Esophagus squamous epithelium (tissue), 5 donors: ENCODE results near the gene NCF1. TPM values are rescaled to one million over a fixed set of nuclear protein-coding genes. Genes with fewer than 3 reads are reported as not detected.
"Not testable (repeated sequence)": the region's sequence is repeated elsewhere in the genome, so short reads cannot be mapped to it uniquely, and the experiment has no call there.

Source experiments
- DNase-seq: peaks from one replicate; lab custom pipeline; 2025; lab: John Stamatoyannopoulos, UW
- H3K27ac ChIP-seq, 4 donors: fragments of 200-600 bp; sonication (generic); one replicate each; pipeline ENCODE4 v1.5.1; 2016 to 2019; ENCODE audit warnings: mild to moderate bottlenecking in 1 of 4
- H3K27me3 ChIP-seq, 4 donors: fragments of 200-600 bp; sonication (generic); 1 replicate in 3 of 4; 2 replicates in 1 of 4; pipeline versions ENCODE4 v1.5.1 to v1.6.0; 2017 to 2021; ENCODE audit warnings: antibody characterized with exemption in 1 of 4
- H3K36me3 ChIP-seq, 3 donors: fragments of 200-600 bp; sonication (generic); one replicate each; pipeline ENCODE4 v1.5.1; 2016 to 2019
- H3K4me1 ChIP-seq, 3 donors: fragments of 200-600 bp; sonication (generic); one replicate each; pipeline ENCODE4 v1.5.1; 2017 to 2019
- H3K4me3 ChIP-seq, 4 donors: fragments of 200-600 bp; sonication (generic); 1 replicate in 3 of 4; 2 replicates in 1 of 4; pipeline ENCODE4 v1.5.1; 2016 to 2019; ENCODE audit warnings: mild to moderate bottlenecking in 2 of 4, moderate library complexity in 1 of 4
- H3K9me3 ChIP-seq, 3 donors: fragments of 200-600 bp; sonication (generic); one replicate each; pipeline ENCODE4 v1.5.1; 2016 to 2019
- CTCF ChIP-seq, 6 experiments: fragments of 450-650 bp in 4 of 6; fragments of 200-600 bp in 2 of 6; sonication (generic) in 2 of 6; IDR thresholded peaks; one replicate each; pipeline ENCODE4 v1.5.1; 2016 to 2019; ENCODE audit warnings: antibody characterized with exemption in 6 of 6, mild to moderate bottlenecking in 4 of 6, moderate library complexity in 4 of 6
- POLR2A ChIP-seq, 4 donors: fragments of 450-650 bp; IDR thresholded peaks; one replicate each; pipeline ENCODE4 v1.6.1; 2017; ENCODE audit warnings: antibody characterized with exemption in 4 of 4, mild to moderate bottlenecking in 4 of 4, moderate library complexity in 3 of 4
- WGBS, 2 donors: methylation state at CpG; one replicate each; pipeline ENCODE4 v1.1.5; 2018; 5-methylcytosine and 5-hydroxymethylcytosine counted together
- intact Hi-C: fragments of 100-400 bp; cut with DNase I; formaldehyde crosslinking; loops from one replicate; pipeline ENCODE4 v1.15.0; 2022
- total RNA-seq, 4 donors: library from RNA; depleted of rRNA; stranded (reverse); fragments of >200 nt; gene quantifications; one replicate each; pipeline ENCODE4 v1.1.0, GENCODE V29; 2016
- donor health status: DM: yes; HTN: yes; CAD: no.

Gene NCF1
- total RNA-seq: 1 to 10 TPM in 3 of 4 donors, under 1 TPM in 1; 0.80 to 5.4 (median 2.1) TPM

GRCh38 chr7:74773760-74774750 is at the start of gene NCF1:
Gene NCF1 (plus strand): TSS chr7:74774011. CDS start chr7:74774032, 21 bp downstream.
- H3K9me3 ChIP-seq, H3K27ac ChIP-seq, DNase-seq, H3K4me1 ChIP-seq, intact Hi-C loops, H3K27me3 ChIP-seq, H3K4me3 ChIP-seq, H3K36me3 ChIP-seq: not testable (repeated sequence)
- whole genome bisulfite sequencing, 2 donors: no CpG with 5 or more reads among the region's 21 CpGs

- no peaks in the 10 kb centered on the region for H3K9me3 ChIP-seq
- 50 to 83% methylated on average over 1 of the region's 1 CpG for WGBS, 2 donors
- no peak overlapping the region for H3K4me3 ChIP-seq
- peaks cover 0 to 70% (median 4%) of the 10 kb centered on the region in 3 donors for H3K36me3 ChIP-seq
- H3K27me3 ChIP-seq: no peaks in the 10 kb centered on the region
- no peak for TF ChIP-seq CTCF (IDR thresholded peaks at IDR 0.05)
- TF ChIP-seq POLR2A (IDR thresholded peaks at IDR 0.05): no peak
- no peak overlapping the region for H3K27ac ChIP-seq
- DNase-seq: no peak
- H3K4me1 ChIP-seq: no peaks in the 10 kb centered on the region
- intact Hi-C loops: no loop called here
These were observed 48.0 kb upstream of the NCF1 start for GRCh38 chr7:74725840-74726239.

- TF ChIP-seq CTCF (IDR thresholded peaks at IDR 0.05) (no peak), POLR2A (IDR thresholded peaks at IDR 0.05) (no peak)
- Histone ChIP-seq H3K4me3 (no peak overlapping the region), H3K4me1 (no peaks in the 10 kb centered on the region), H3K27ac (no peak overlapping the region), H3K36me3 (peaks cover 0 to 63% (median 4%) of the 10 kb centered on the region in 3 donors), H3K9me3 (no peaks in the 10 kb centered on the region), H3K27me3 (no peaks in the 10 kb centered on the region)
- intact Hi-C loops: no loop called here
- DNase-seq: no peak
- 91 to 93% methylated on average over 8 of the region's 8 CpGs for WGBS, 2 donors
These were observed 47.3 kb upstream of the NCF1 start for GRCh38 chr7:74726309-74727101.

- H3K27me3 ChIP-seq, H3K9me3 ChIP-seq, DNase-seq, intact Hi-C loops, H3K27ac ChIP-seq, H3K4me1 ChIP-seq, H3K4me3 ChIP-seq: not testable (repeated sequence)
- H3K36me3 ChIP-seq: peaks cover 0 to 41% (median 0%) of the 10 kb centered on the region in 3 donors
- no CpG with 5 or more reads among the region's 10 CpGs for WGBS, 2 donors
These were observed 45.1 kb upstream of the NCF1 start for GRCh38 chr7:74728686-74729085.

GRCh38 chr7:74730186-74730585 is 43.6 kb upstream of the NCF1 start:
- H3K9me3 ChIP-seq, H3K27me3 ChIP-seq, H3K27ac ChIP-seq, intact Hi-C loops, DNase-seq, H3K4me3 ChIP-seq, H3K4me1 ChIP-seq: not testable (repeated sequence)
- peaks cover 0 to 32% (median 0%) of the 10 kb centered on the region in 3 donors for H3K36me3 ChIP-seq
- WGBS, 2 donors: no CpG with 5 or more reads among the region's 5 CpGs

- H3K4me3 ChIP-seq, H3K4me1 ChIP-seq, H3K27me3 ChIP-seq, H3K27ac ChIP-seq, intact Hi-C loops, DNase-seq, H3K36me3 ChIP-seq, H3K9me3 ChIP-seq: not testable (repeated sequence)
- WGBS, 2 donors: no CpG with 5 or more reads among the region's 14 CpGs
These were observed 33.7 kb upstream of the NCF1 start for GRCh38 chr7:74739974-74740703.

GRCh38 chr7:74743936-74744557 is 29.8 kb upstream of the NCF1 start:
- DNase-seq, H3K4me3 ChIP-seq, H3K9me3 ChIP-seq, intact Hi-C loops, H3K27me3 ChIP-seq, H3K36me3 ChIP-seq, H3K27ac ChIP-seq, H3K4me1 ChIP-seq: not testable (repeated sequence)
- WGBS, 2 donors: no CpG with 5 or more reads among the region's 9 CpGs

GRCh38 chr7:74753921-74754482 is 19.8 kb upstream of the NCF1 start:
- H3K27me3 ChIP-seq, intact Hi-C loops, H3K4me1 ChIP-seq, H3K27ac ChIP-seq, H3K4me3 ChIP-seq, H3K36me3 ChIP-seq, H3K9me3 ChIP-seq, DNase-seq: not testable (repeated sequence)
- no CpG with 5 or more reads among the region's 9 CpGs for WGBS, 2 donors

- H3K4me3 ChIP-seq, intact Hi-C loops, H3K36me3 ChIP-seq, H3K27me3 ChIP-seq, H3K9me3 ChIP-seq, H3K27ac ChIP-seq, H3K4me1 ChIP-seq, DNase-seq: not testable (repeated sequence)
- WGBS, 2 donors: no CpG with 5 or more reads among the region's 5 CpGs
These were observed 17.1 kb upstream of the NCF1 start for GRCh38 chr7:74756673-74757072.
